Hematopoietic multipotent progenitor cell treated with erythropoietin and hydrocortisone succinate and interleukin-3 and kit ligand, for 17 days (in vitro differentiated cells): Measurements from ENCODE around the gene PON1.

ENCODE experiments used
- DNase-seq: peaks from one replicate; pipeline ENCODE4 v3.0.0-alpha.2; 2015; ENCODE audit warnings: low spot score

PON1 gene

DNA sequence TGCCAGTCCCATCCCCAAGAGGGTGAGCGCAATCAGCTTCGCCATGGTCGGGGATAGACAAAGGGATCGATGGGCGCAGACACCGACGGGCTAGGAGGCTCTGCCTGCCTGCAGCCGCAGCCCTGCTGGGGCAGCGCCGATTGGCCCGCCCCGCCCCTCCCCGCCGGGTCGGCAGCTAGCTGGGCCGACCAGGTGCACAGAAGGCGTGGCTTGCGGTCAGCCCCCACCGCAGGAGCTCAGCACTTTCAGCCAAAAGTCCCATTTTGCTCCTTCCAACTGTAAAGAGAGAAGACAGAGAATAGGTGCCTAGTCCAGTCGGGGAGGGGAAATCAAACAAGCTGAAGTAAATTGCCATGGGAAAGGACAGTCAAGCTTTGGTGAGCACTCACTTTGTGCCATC, at the start of gene PON1:
PON1 (minus strand) TSS at position 102 of the 400 bp plus-strand sequence; CDS start at position 45, 57 bp downstream.
- DNase-seq, result no peak

- no peak for DNase-seq
Measured at GRCh38 chr7:95373323-95373722, 49.0 kb upstream of the PON1 start.

DNA sequence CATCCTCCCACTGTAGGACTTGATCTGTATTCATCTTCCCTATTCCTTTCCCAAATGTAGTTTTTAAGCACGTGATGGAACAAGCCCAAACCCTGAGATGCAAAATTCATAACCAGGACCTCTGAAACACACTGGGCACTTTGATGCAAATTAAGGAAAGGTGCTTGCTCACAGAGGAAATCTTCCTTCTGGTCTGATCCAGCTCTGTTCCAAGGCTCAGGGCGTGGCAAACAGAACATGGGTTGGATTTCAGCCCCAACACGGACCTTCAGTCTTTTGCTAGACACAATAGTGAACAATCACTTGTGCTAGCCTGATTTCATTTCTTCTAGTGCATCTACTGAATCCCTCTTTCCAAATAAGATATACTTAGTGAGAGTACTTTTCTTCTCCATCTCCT, 43.9 kb upstream of the PON1 start:
- DNase-seq, result no peak

DNA sequence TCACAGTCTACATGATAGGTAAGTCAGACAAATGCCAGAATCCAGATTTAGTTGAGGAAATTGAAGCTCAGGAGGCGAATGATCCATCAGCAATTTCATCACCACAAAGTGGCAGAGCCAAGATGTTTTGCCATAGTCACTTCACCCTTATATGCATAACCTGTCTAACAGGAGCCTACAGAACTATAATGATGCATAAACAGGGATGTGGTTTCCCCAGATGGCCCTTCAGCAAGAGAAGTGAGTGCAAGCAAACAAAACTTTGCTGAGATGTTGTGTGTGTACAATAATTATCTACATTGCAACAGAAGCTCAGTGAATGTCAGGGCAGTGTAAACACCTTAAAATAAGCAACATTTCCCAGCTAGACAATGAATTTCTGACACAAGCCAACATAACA, 43.3 kb upstream of the PON1 start:
- no peak for DNase-seq

DNA sequence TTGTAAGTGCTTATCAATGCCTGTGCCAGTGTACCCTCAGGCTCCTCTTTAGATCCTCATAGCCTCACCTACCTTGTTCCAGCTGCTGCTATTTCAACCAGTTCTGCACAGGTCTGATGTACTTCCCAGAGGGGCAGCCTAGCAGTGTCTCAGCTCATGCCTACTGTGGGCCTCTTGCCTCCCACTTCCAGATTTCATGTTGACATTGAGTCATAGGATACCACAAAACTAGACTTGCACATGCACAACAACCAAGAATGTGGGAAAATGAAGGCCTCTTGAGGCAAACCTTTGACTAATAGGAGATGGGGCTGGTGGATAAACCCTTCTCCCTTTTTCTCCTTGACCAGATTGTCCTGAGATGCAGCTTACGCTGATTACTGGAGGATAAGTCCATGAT, 40.8 kb upstream of the PON1 start:
- no peak for DNase-seq

DNA sequence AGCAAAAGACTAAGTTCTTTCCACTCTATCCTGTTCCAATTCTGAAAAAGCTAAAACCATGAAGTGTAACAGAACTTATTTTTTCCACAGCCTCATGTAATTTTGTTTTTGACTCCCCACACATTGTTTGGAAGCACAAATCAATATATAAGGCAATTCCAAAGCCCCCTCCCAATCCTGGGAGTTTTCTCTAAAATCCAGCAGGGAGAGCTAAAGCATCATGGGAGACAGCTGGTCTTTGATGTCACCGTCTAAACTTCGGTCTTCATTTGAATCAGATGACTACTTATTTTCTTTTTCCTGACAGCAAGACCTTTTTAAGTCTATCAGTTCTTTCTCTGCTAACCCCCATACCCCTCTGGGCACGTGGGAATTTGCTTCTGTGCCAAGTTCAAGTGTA, 33.3 kb upstream of the PON1 start:
- no peak for DNase-seq

GRCh38 chr7:95342642-95343307, 18.4 kb upstream of the PON1 start:
- no peak for DNase-seq

DNA sequence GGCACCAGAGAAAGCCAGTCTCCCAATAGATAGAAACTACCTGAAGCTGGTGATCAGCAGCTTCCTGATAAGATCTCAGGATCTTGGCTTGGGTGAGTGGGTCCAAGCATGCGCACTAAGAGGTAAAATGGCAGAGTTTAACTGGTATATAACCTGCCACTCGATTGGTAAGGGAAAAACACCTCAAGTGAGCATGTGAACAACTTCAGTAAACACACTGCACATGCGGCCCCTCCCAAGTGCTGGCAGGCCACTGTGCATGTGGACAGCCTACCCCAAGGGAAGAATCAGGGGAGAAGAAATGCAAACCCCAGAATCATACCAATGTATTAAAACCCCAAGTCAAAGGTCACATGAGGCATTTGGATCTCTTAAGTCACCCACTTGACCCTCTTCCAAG, 17.7 kb upstream of the PON1 start:
- no peak for DNase-seq

- no peak for DNase-seq
Measured at GRCh38 chr7:95340491-95340890, 16.2 kb upstream of the PON1 start.

DNA sequence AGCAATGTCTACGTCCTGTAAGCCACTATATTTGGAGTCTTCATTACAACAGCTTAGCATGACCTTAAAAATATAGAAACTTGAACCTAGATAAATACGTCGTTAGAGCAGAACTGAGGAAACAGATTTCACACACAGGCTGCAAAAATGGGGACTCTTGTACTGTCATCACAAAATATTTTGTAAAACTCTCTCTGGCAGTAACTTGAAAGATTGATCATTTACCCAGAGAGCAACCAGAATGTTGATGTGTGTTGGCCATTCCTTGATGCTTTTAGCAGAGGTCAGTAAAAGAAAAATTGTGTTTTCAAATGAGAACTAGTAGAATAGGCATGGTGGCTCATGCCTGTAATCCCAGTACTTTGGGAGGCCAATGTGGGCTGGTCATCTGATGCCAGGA, 14.5 kb upstream of the PON1 start:
- DNase-seq, result no peak

DNA sequence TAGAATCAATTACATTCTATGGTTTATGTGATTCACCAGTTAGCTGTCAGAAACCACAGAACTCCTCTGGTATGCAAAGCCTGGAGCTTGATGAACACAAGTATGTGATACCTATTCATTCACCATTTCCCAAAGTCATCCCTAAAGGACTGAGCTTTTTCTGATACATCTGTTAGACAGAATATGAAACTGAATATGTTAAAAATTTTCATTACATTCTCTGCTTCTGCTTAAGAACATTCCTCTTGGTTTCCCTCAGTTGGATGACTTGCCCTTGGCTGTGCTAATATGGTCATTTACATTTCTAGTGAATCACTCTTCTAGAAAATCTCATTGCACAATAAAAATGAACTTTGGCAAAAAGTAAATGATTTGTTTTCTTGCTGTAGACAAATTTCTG, 10.8 kb upstream of the PON1 start:
- no peak for DNase-seq

DNA sequence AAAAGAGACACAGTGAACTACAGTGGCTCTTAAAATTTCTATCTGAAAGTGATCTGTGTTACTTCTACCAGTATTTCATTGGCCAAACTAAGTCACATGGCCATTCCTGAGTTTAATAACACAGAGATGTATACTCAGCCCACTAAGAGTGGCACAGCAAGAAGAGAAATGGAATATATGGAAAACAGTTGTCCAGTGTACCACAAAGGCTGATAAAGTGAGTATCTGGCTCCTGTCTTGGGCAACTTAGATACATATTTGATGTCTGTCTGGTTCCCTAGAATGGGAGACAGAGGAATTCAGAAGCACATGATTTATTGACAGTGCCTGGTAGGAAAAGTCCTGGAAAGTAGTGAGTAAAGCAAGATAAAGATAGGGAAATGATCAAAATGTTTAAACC, 10.1 kb upstream of the PON1 start:
- no peak for DNase-seq

GRCh38 chr7:95330961-95331337, 6.6 kb upstream of the PON1 start:
- DNase-seq, result no peak

GRCh38 chr7:95330204-95330960, 6.0 kb upstream of the PON1 start:
- no peak for DNase-seq

- DNase-seq, result no peak
Measured at GRCh38 chr7:95327356-95327755, 3.0 kb upstream of the PON1 start.

DNA sequence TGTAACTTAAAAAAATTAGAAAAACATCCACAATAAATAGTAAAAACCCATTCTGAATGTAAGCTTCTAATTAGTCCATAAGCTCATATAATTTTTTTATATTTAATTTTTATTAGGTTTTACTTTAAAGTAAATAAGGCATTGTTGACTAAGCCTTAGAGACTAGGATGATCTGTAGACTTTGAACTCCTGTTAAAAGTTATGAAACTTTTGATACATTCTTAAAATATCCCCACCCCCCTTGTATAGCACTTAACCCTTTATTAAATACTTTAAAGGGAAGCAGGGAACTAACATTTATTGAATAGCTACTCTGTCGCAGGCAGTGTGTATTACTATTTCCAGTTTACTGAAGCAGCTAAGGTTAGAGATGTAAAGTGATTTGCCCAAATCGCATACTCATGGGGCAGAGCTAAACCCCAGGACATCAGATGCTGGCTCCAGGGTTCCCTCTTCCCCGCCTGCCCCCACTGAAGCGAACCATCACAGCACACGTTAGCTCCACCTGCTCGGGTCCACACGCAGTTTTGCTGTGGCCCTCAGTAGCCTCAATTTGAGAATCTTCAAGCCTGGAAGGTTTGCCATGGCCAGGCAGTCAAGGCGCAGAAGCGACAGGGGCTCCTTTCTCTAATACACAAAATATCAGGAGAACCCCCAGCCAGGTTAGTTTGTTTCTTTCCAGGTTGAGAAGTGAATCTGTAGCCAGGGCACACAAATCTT, 762 bp downstream of the PON1 start:
- DNase-seq, result no peak

DNA sequence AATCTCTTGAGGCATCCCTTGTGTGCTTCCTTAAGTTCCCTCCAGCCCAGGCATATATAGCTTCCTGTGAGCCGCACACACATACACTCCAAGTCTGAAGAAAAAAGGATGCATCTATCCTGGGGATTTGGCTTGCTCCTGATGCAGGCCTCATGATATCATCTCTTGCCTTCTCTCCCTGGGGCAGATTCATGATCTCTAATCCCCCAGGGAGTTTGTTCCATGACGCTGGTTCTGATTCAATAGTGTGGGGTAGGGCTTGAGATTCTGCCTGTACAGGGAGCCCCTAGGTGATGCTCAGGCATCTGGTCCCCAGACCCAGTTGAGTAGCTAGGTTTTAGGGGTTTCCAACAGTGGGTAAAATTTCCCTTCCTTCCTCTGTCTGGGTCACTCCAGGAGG, 1.5 kb downstream of the PON1 start:
- DNase-seq, result no peak

DNA sequence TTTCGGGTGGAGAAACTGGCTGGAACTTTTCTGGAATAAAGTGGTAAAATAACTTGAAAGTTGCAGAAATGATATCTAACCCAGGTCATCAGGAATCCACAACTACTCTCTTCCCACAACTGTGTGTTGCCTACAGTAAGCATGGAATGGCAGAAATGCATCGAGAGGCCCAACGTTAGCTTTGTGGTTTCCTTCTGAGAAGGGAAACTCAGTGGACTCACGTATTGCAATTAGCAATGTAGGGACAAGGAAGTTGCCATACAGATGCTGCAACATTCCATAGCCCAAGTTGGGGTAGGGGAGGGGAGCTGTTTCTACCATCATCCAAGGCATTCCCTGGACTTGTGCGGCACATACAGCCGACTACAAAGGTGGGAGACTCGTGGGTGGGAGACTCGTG, 1.9 kb downstream of the PON1 start:
- no peak for DNase-seq

GRCh38 chr7:95321720-95322119, 2.6 kb downstream of the PON1 start:
- DNase-seq, result no peak

DNA sequence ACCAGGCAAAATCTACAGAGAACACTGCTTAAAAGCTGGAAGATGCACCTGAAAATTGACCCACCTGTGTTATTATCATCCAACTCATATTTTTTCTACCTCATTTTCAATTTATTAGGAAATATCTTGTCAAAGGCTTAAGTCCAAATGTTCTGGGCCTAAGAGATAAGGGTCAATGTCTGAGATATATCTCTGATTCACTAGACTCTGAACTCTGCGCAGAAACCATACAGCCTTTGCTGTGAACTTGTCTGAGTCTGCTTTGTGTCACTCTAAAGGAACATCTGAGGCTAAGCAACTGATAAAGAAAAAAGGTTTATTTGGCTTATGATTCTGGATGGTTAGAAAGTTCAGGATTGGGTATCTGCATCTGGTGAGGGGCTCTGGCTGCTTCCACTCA, 3.7 kb downstream of the PON1 start:
- DNase-seq, result no peak

GRCh38 chr7:95319570-95319969, 4.8 kb downstream of the PON1 start:
- DNase-seq, result no peak

- DNase-seq, result no peak
Measured at GRCh38 chr7:95318501-95319100, 5.7 kb downstream of the PON1 start.

GRCh38 chr7:95317966-95318365, 6.4 kb downstream of the PON1 start:
- no peak for DNase-seq
